Loucy (cell line): Measurements from ENCODE around the gene STX5.

Source experiments
- H2AFZ ChIP-seq: fragments of 200-600 bp; sonication (generic); 2 replicates; pipeline ENCODE4 v1.6.0; 2016; ENCODE audit warnings: antibody characterized with exemption, mild to moderate bottlenecking, low read length, moderate library complexity
- H3F3A ChIP-seq: fragments of 200-600 bp; 2 replicates; pipeline ENCODE4 v1.6.0; 2016; ENCODE audit warnings: antibody characterized with exemption, low read depth, mild to moderate bottlenecking
- H3K27me3 ChIP-seq: fragments of 200-600 bp; sonication (generic); 2 replicates; pipeline ENCODE4 v1.6.1; 2014; ENCODE audit warnings: low read length, mild to moderate bottlenecking; ENCODE audit not compliant: insufficient read depth, poor library complexity, severe bottlenecking
- H3K36me3 ChIP-seq: fragments of 200-600 bp; sonication (generic); 2 replicates; pipeline ENCODE4 v1.6.1; 2016; ENCODE audit warnings: low read length; ENCODE audit not compliant: insufficient read depth
- H3K4me1 ChIP-seq: fragments of 200-600 bp; sonication (generic); 2 replicates; pipeline ENCODE4 v1.5.1; 2014; ENCODE audit warnings: low read length, mild to moderate bottlenecking; ENCODE audit not compliant: insufficient read depth, poor library complexity, severe bottlenecking
- H3K4me2 ChIP-seq: fragments of 200-600 bp; sonication (generic); 2 replicates; pipeline ENCODE4 v1.6.0; 2014; ENCODE audit warnings: antibody characterized with exemption, low read length, low read depth, mild to moderate bottlenecking; ENCODE audit not compliant: poor library complexity, severe bottlenecking
- H3K4me3 ChIP-seq: fragments of 200-600 bp; sonication (generic); 2 replicates; pipeline ENCODE4 v1.5.1; 2014; ENCODE audit warnings: low read length, mild to moderate bottlenecking, mixed read lengths; ENCODE audit not compliant: poor library complexity, severe bottlenecking
- H3K79me2 ChIP-seq: fragments of 200-600 bp; sonication (generic); 2 replicates; pipeline ENCODE4 v1.6.1; 2014; ENCODE audit warnings: low read length; ENCODE audit not compliant: insufficient read depth
- H3K9ac ChIP-seq: fragments of 200-600 bp; sonication (generic); 2 replicates; pipeline ENCODE4 v1.6.0; 2014; ENCODE audit warnings: mild to moderate bottlenecking, low read depth, low read length, moderate library complexity; ENCODE audit not compliant: poor library complexity, severe bottlenecking
- H3K9me2 ChIP-seq: fragments of 200-600 bp; sonication (generic); replicated peaks from 2 replicates; pipeline ENCODE4 v1.6.1; 2016; ENCODE audit warnings: low read depth, low read length, mixed read lengths
- H3K9me3 ChIP-seq: fragments of 200-600 bp; sonication (generic); 2 replicates; pipeline ENCODE4 v1.6.1; 2014; ENCODE audit warnings: mild to moderate bottlenecking, antibody characterized with exemption, low read length, low read depth; ENCODE audit not compliant: insufficient read depth
- H4K20me1 ChIP-seq: fragments of 200-600 bp; sonication (generic); 2 replicates; pipeline ENCODE4 v1.6.0; 2014; ENCODE audit warnings: antibody characterized with exemption, low read length, mild to moderate bottlenecking; ENCODE audit not compliant: insufficient read depth, poor library complexity, severe bottlenecking
- CTCF ChIP-seq: fragments of 200-600 bp; sonication (generic); conservative IDR thresholded peaks from 2 replicates; pipeline ENCODE4 v1.5.1; 2014; ENCODE audit warnings: mild to moderate bottlenecking, antibody characterized with exemption, low read length
- EZH2phosphoT487 ChIP-seq: fragments of 200-600 bp; IDR thresholded peaks from 2 replicates; pipeline ENCODE4 v1.6.1; 2018; ENCODE audit warnings: antibody characterized with exemption, mild to moderate bottlenecking, moderate library complexity, borderline replicate concordance

The STX5 gene

GRCh38 chr11:62805961-62806441 is 25.9 kb downstream of the STX5 start:
- no peaks in the 10 kb centered on the region for H3K9me3 ChIP-seq
- peak overlapping the region; percentile 76 for H3K4me2 ChIP-seq
- H3K79me2 ChIP-seq = peaks cover 39% of the 10 kb centered on the region
- H3K4me3 ChIP-seq = peak overlapping the region; percentile 94
- H3F3A ChIP-seq = no peaks in the 10 kb centered on the region
- peak overlapping the region; percentile 89 for H3K9ac ChIP-seq
- H2AFZ ChIP-seq = peak overlapping the region; percentile 85; the same call in 1 of the 2 replicates
- TF ChIP-seq CTCF (no peak), EZH2phosphoT487 (no peak)
- peaks cover 18% of the 10 kb centered on the region for H4K20me1 ChIP-seq
- H3K9me2 ChIP-seq = no peaks in the 10 kb centered on the region
- peaks cover 12% of the 10 kb centered on the region; the same call in 1 of the 2 replicates for H3K36me3 ChIP-seq
- H3K27me3 ChIP-seq = no peaks in the 10 kb centered on the region
- H3K4me1 ChIP-seq = peaks cover 15% of the 10 kb centered on the region

- peaks cover 19% of the 10 kb centered on the region for H4K20me1 ChIP-seq
- peak within 1 kb of the TSS; percentile 91 for H3K4me2 ChIP-seq
- peak within 1 kb of the TSS; percentile 85 for H2AFZ ChIP-seq
- peaks cover 15% of the 10 kb centered on the region for H3K4me1 ChIP-seq
- H3K9me3 ChIP-seq = no peaks in the 10 kb centered on the region
- peaks cover 41% of the 10 kb centered on the region for H3K79me2 ChIP-seq
- TF ChIP-seq EZH2phosphoT487 (no peak), CTCF (no peak; the same call in 1 of the 2 replicates)
- no peaks in the 10 kb centered on the region for H3K9me2 ChIP-seq
- no peaks in the 10 kb centered on the region for H3K27me3 ChIP-seq
- no peaks in the 10 kb centered on the region for H3F3A ChIP-seq
- peak within 1 kb of the TSS; percentile 89 for H3K9ac ChIP-seq
- H3K36me3 ChIP-seq = peaks cover 16% of the 10 kb centered on the region; the same call in 1 of the 2 replicates
- H3K4me3 ChIP-seq = peak within 1 kb of the TSS; percentile 94
These were observed 26.6 kb downstream of the STX5 start, which contains the start of gene NXF1 for GRCh38 chr11:62805076-62805892. Gene NXF1 (minus strand): TSS chr11:62805440. CDS start chr11:62805356, 84 bp downstream.

- Histone ChIP-seq H3F3A (no peaks in the 10 kb centered on the region), H3K9me3 (no peaks in the 10 kb centered on the region), H3K9ac (peak overlapping the region; percentile 89), H3K4me1 (peaks cover 15% of the 10 kb centered on the region), H3K4me3 (peak overlapping the region; percentile 94), H3K4me2 (peak overlapping the region; percentile 91), H4K20me1 (peaks cover 19% of the 10 kb centered on the region), H3K79me2 (peaks cover 41% of the 10 kb centered on the region), H3K27me3 (no peaks in the 10 kb centered on the region), H3K9me2 (no peaks in the 10 kb centered on the region), H2AFZ (no peak overlapping the region), H3K36me3 (peaks cover 24% of the 10 kb centered on the region; the same call in 1 of the 2 replicates)
- TF ChIP-seq CTCF (no peak), EZH2phosphoT487 (no peak)
These were observed 27.4 kb downstream of the STX5 start for GRCh38 chr11:62804310-62805075.
